PC-9 (cell line): ENCODE measurements around the gene FCN3. TPM values are rescaled to one million over a fixed set of nuclear protein-coding genes. Genes with fewer than 3 reads are reported as not detected.

ENCODE experiments used
- Bru-seq: library from RNA; stranded (reverse); fragments of 400-500 nt; gene quantifications from one replicate; lab custom pipeline; 2021; lab: Mats Ljungman, UMichigan
- BruChase-seq, 2 experiments: library from RNA; stranded (reverse); fragments of 400-500 nt; gene quantifications; one replicate each; lab custom pipeline; 2021; lab: Mats Ljungman, UMichigan
- BruUV-seq: library from RNA; stranded (reverse); fragments of 400-500 nt; replicated peaks from 2 replicates; lab custom pipeline; 2021; lab: Mats Ljungman, UMichigan
- CTCF ChIA-PET: fragments of 300-600 bp; sonication (Branson Sonifier 250); formaldehyde crosslinking; loops from one replicate; lab custom pipeline; 2022; ENCODE audit warnings: antibody characterized with exemption; lab: Charles Lee
- POLR2A ChIA-PET: fragments of 300-600 bp; sonication (Branson Sonifier 250); formaldehyde crosslinking; loops from one replicate; lab custom pipeline; 2022; ENCODE audit warnings: antibody characterized with exemption; ENCODE audit not compliant: unreplicated experiment; lab: Charles Lee
- DNase-seq, 2 experiments: peaks; one replicate each; pipeline versions ENCODE4 v3.0.0 to v3.0.0-alpha.2; 2015 to 2022; ENCODE audit warnings: mixed read lengths in 1 of 2
- H2AFZ ChIP-seq: fragments of 200-600 bp; sonication (generic); 2 replicates; pipeline ENCODE4 v1.8.1; 2017; ENCODE audit warnings: antibody characterized with exemption
- H3F3A ChIP-seq: fragments of 200-600 bp; sonication (generic); 2 replicates; pipeline ENCODE4 v1.8.1; 2017; ENCODE audit warnings: antibody characterized with exemption, mild to moderate bottlenecking, low read depth; ENCODE audit not compliant: insufficient read depth
- H3K27ac ChIP-seq: fragments of 200-600 bp; sonication (generic); 2 replicates; pipeline ENCODE4 v1.6.1; 2016; ENCODE audit warnings: mixed run types
- H3K27me3 ChIP-seq: fragments of 200-600 bp; sonication (generic); 2 replicates; pipeline ENCODE4 v1.6.1; 2016; ENCODE audit warnings: low read depth, mixed run types; ENCODE audit not compliant: insufficient read depth
- H3K36me3 ChIP-seq: fragments of 200-600 bp; sonication (generic); 2 replicates; pipeline ENCODE4 v1.6.1; 2016; ENCODE audit warnings: low read depth, mixed run types
- H3K4me1 ChIP-seq: fragments of 200-600 bp; sonication (generic); replicated peaks from 2 replicates; pipeline ENCODE4 v1.6.1; 2016; ENCODE audit warnings: mixed run types; ENCODE audit not compliant: insufficient read depth
- H3K4me2 ChIP-seq: fragments of 200-600 bp; sonication (generic); 2 replicates; pipeline ENCODE4 v1.6.1; 2017; ENCODE audit warnings: mixed run types
- H3K4me3 ChIP-seq: fragments of 200-600 bp; sonication (generic); 2 replicates; pipeline ENCODE4 v1.6.1; 2016; ENCODE audit warnings: mixed run types
- H3K79me2 ChIP-seq: fragments of 200-600 bp; sonication (generic); 2 replicates; pipeline ENCODE4 v1.6.1; 2017; ENCODE audit warnings: low read depth, mixed run types
- H3K9me2 ChIP-seq: fragments of 200-600 bp; sonication (generic); 2 replicates; pipeline ENCODE4 v1.8.1; 2017; ENCODE audit warnings: mild to moderate bottlenecking; ENCODE audit not compliant: insufficient read depth
- H3K9me3 ChIP-seq: fragments of 200-600 bp; sonication (generic); 2 replicates; pipeline ENCODE4 v1.8.1; 2016; ENCODE audit warnings: low read depth; ENCODE audit not compliant: insufficient read depth
- H4K20me1 ChIP-seq: fragments of 200-600 bp; sonication (generic); 2 replicates; pipeline ENCODE4 v1.8.1; 2017; ENCODE audit not compliant: insufficient read depth
- EZH2 ChIP-seq: fragments of 200-600 bp; sonication (generic); IDR thresholded peaks from 2 replicates; pipeline ENCODE4 v1.8.0; 2017; ENCODE audit warnings: antibody characterized with exemption, low read depth
- intact Hi-C: fragments of 100-400 bp; cut with micrococcal nuclease; formaldehyde crosslinking; loops from one replicate; pipeline ENCODE4 v1.10.0; 2022; ENCODE audit not compliant: unreplicated experiment
- long read RNA-seq: library from polyadenylated mRNA; stranded (forward); transcript quantifications from one replicate; pipeline ENCODE4 v2.0.0, GENCODE V29; 2022
- total RNA-seq: library from RNA; stranded (reverse); gene quantifications from 2 replicates; pipeline ENCODE4 v1.2.3, GENCODE V29; 2021
- TF ChIP-seq, protein P1 (sequence below): fragments of 200-600 bp; sonication (generic); conservative IDR thresholded peaks from 2 replicates; pipeline ENCODE4 v1.6.1; 2017; ENCODE audit warnings: mixed run types, antibody characterized with exemption, mild to moderate bottlenecking, moderate library complexity

The FCN3 gene
- total RNA-seq (not detected in 2 replicates), Bru-seq, nascent RNA (not detected), BruChase-seq, experiment 1, labeled RNA remaining after a 2-hour chase (percentile 13 among the genes with signal in this experiment), BruChase-seq, experiment 2, labeled RNA remaining after a 6-hour chase (not detected)
- long read RNA-seq, result 0 reads

DNA sequence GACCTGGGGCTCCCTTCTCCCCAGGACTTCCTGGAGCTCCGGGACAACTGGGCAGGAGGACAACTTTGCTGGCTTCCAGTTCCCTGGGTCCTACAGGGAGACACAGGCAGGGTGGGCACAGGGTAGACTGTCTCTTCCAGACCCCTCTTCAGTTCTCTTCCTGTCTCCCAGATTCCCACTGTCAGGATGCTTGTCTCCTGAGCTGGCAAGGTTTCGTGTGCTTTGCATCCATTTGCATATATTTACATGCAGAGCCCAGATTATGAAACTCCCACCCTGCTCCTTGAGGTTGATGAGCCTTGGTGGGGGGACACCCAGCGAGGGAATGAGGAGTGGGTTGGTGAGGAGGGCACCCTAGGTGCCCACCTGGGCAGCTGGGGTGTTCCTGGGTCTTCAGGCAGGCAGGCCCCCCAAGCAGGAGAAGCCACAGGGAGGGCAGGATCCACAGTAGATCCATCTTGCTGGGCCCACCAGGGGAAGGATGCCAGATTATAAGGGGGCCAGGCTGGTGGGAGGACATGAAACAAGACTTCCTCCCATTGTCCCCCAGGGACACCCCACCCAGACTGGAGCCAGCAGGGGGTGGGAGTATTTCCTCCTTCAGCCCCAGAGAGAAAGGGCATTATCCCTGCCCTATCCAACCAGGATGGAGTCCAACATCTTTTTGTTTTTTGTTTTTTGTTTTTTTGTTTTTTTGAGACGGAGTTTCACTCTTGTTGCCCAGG is at the start of gene FCN3:
Gene FCN3 (minus strand): TSS at position 463 of the 725 bp plus-strand sequence. CDS start 6 bp downstream, at position 457.
- Histone ChIP-seq H3K4me3 (no peak within 1 kb of the TSS), H3K36me3 (no peaks in the 10 kb centered on the region), H3K9me3 (no peaks in the 10 kb centered on the region), H3K4me2 (no peak within 1 kb of the TSS), H3K9me2 (no peaks in the 10 kb centered on the region), H3K27ac (no peak within 1 kb of the TSS), H3K4me1 (no peaks in the 10 kb centered on the region), H2AFZ (no peak within 1 kb of the TSS), H3K79me2 (no peaks in the 10 kb centered on the region), H3F3A (no peaks in the 10 kb centered on the region), H3K27me3 (no peaks in the 10 kb centered on the region), H4K20me1 (no peaks in the 10 kb centered on the region)
- TF ChIP-seq, protein P1, sequence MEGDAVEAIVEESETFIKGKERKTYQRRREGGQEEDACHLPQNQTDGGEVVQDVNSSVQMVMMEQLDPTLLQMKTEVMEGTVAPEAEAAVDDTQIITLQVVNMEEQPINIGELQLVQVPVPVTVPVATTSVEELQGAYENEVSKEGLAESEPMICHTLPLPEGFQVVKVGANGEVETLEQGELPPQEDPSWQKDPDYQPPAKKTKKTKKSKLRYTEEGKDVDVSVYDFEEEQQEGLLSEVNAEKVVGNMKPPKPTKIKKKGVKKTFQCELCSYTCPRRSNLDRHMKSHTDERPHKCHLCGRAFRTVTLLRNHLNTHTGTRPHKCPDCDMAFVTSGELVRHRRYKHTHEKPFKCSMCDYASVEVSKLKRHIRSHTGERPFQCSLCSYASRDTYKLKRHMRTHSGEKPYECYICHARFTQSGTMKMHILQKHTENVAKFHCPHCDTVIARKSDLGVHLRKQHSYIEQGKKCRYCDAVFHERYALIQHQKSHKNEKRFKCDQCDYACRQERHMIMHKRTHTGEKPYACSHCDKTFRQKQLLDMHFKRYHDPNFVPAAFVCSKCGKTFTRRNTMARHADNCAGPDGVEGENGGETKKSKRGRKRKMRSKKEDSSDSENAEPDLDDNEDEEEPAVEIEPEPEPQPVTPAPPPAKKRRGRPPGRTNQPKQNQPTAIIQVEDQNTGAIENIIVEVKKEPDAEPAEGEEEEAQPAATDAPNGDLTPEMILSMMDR, result no peak
- no peak for TF ChIP-seq EZH2
- intact Hi-C loops, result no loop called here
- ChIA-PET POLR2A (no interaction called here), CTCF (no interaction called here)
- DNase-seq, result no peak
- no TSS peak for BruUV-seq

DNA sequence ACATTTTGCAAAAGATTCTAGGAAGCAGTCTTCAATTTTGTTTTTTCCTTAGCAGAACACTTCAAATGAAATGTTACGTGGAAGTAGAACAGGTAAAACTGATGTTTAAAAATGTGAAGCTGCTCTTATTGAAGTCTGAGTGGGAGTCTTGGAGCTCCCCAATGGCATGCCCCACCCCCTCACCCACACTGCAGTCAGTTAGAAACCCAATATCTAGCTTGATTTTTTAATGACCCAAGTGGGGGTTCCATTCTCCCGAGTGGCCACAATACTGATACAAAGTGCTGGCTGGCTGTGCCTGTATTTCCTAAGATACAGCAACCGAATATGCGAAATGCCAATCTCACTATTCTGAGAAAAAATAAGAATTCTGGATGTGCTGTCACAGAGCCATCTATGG is 49.1 kb upstream of the FCN3 start:
- intact Hi-C loops, result no loop called here
- CTCF ChIA-PET, result interaction anchor here (0.5 kb wide), 1 partner anchor 11 kb away, joined by 4 read pairs; no protein-coding TSS in a partner anchor
- Histone ChIP-seq H3K79me2 (no peaks in the 10 kb centered on the region), H3F3A (no peaks in the 10 kb centered on the region; the same call in 1 of the 2 replicates), H3K9me2 (no peaks in the 10 kb centered on the region), H4K20me1 (no peaks in the 10 kb centered on the region), H3K27ac (no peak overlapping the region), H3K4me1 (no peaks in the 10 kb centered on the region), H3K4me2 (no peak overlapping the region), H3K27me3 (no peaks in the 10 kb centered on the region), H3K36me3 (no peaks in the 10 kb centered on the region), H3K9me3 (no peaks in the 10 kb centered on the region), H3K4me3 (no peak overlapping the region), H2AFZ (no peak overlapping the region)
- POLR2A ChIA-PET, result no interaction called here
- BruUV-seq, result no TSS peak
- DNase-seq, result no peak
- TF ChIP-seq, protein P1, result no peak
- TF ChIP-seq EZH2, result no peak

DNA sequence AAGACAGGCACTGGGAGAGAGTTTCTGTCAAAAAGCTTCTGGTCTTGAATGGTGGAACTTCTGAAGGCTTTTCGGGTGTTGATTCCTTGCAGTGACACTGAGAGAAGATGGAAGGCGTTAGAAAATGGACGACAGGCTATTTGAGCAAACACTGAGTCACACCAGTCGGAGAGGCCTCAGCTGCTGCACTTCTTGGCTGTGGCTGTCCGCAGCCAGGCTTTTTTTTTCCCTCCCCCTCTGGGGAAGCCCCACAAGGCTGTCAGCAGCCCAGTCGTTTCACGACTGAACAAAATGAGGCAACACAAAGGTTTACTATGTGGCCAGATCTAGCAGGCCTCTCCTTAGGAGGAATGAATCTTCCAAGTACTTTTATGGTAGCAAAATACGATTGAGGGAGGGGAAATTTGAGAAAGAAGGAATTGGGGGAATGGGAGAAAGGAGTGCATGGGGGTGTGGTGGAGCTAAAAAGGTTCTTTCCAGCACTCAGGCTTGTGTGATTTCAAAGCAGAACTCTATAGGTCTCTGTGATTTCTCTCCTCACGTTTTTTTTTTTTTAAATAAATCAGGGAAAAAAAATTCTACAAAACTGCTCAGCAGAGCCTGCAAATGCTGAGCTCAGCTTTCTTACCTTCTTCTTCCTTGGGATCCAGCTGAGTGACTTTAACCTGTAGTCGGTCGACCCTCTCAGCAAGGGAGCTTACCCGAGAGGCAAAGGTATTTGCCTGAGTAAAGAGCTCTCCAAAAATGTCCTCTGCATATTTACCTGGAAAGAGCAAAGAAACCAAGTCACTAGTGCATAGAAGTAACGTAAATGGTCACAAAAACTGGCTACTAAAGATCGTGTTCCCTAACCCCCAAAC is 43.9 kb upstream of the FCN3 start:
- TF ChIP-seq, protein P1, result no peak
- TF ChIP-seq EZH2, result no peak
- Histone ChIP-seq H3K4me1 (no peaks in the 10 kb centered on the region), H3F3A (peaks cover 5% of the 10 kb centered on the region; the same call in 1 of the 2 replicates), H3K4me3 (no peak overlapping the region), H2AFZ (no peak overlapping the region), H3K79me2 (no peaks in the 10 kb centered on the region), H3K9me2 (no peaks in the 10 kb centered on the region), H3K27me3 (no peaks in the 10 kb centered on the region), H3K9me3 (no peaks in the 10 kb centered on the region), H3K27ac (no peak overlapping the region), H4K20me1 (no peaks in the 10 kb centered on the region; the same call in 1 of the 2 replicates), H3K4me2 (no peak overlapping the region), H3K36me3 (no peaks in the 10 kb centered on the region; the same call in 1 of the 2 replicates)
- intact Hi-C loops, result loop anchor here (5.0 kb wide), 3 partner anchors 124 to 244 kb away; partner anchors contain the start of gene AHDC1
- peak in 1 of 2 experiments; percentile 46 for DNase-seq
- CTCF ChIA-PET, result interaction anchor here (0.6 to 0.7 kb wide), 4 partner anchors 122 to 321 kb away, joined by 3 to 5 read pairs (median 4); no protein-coding TSS in a partner anchor
- POLR2A ChIA-PET, result no interaction called here
- BruUV-seq, result no TSS peak
